ENCODE measurements around the gene TEX10. TPM values are rescaled to one million over a fixed set of nuclear protein-coding genes. Genes with fewer than 3 reads are reported as not detected.

The TEX10 gene
- total and polyA plus RNA-seq, 2 of the 4 experiments (the other 2 are of a cell fraction) = 16.2 to 43.9 TPM

DNA sequence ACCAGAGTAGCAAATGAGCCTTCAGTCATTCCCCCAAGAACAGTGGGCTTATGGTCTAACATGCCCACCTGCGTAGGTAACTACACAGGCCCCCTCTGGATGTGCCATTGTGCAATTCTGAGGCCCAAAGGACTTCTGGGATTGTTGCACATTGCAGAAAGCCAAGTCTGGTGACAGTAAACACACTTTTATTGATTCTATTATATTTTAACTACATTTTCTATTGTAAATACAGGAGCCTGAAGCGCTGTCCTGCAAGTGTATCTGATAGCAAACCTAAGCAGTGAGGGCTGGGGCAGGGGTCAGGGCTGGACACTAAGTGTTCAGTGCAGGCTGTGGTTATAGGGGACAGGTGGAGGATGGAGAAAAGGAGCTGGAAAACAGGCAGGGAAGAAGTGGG, 57.5 kb downstream of the TEX10 start:
- Histone ChIP-seq H4K91ac (ENCODE audit: insufficient read depth, low read depth, low read length) (no peak overlapping the region), H3K23ac (ENCODE audit: low read depth, low read length) (no peak overlapping the region), H4K20me1 (ENCODE audit: insufficient read depth, low read length) (peaks cover 5% of the 10 kb centered on the region), H3K4me3 (ENCODE audit: insufficient read depth, low read depth, low read length) (no peak overlapping the region), H2AK9ac (replicated peaks; ENCODE audit: low read depth, low read length, poor library complexity) (no peak overlapping the region), H3K36me3 (ENCODE audit: control insufficient read depth, insufficient read depth, low read length) (peaks cover 46% of the 10 kb centered on the region), H3K27me3 (ENCODE audit: control insufficient read depth, insufficient read depth, low read length) (no peaks in the 10 kb centered on the region), H3K27ac (ENCODE audit: insufficient read depth, low read length) (no peak overlapping the region), H2BK5ac (ENCODE audit: low read depth, low read length, poor library complexity, severe bottlenecking) (no peak overlapping the region), H2BK120ac (ENCODE audit: low read depth, low read length) (no peak overlapping the region), H2AFZ (replicated peaks; ENCODE audit: low read length, poor library complexity) (no peak overlapping the region), H3K9ac (ENCODE audit: low read depth, low read length) (no peak overlapping the region), H2BK15ac (ENCODE audit: low read depth, low read length) (no peak overlapping the region), H4K8ac (ENCODE audit: low read depth in 2 of 2, low read length in 2 of 2) (no peak overlapping the region), H2BK20ac (ENCODE audit: low read depth, low read length) (no peak overlapping the region), H4K5ac (ENCODE audit: low read depth, low read length) (no peak overlapping the region), H3K9me3 (ENCODE audit: control insufficient read depth, insufficient read depth, low read length) (no peaks in the 10 kb centered on the region), H3K18ac (ENCODE audit: low read depth, low read length) (no peak overlapping the region), H3K14ac (replicated peaks; ENCODE audit: low read depth, low read length) (no peak overlapping the region), H2AK5ac (ENCODE audit: low read depth, low read length) (no peak overlapping the region), H3K4ac (ENCODE audit: low read depth, low read length) (no peak overlapping the region), H3K9me1 (ENCODE audit: insufficient read depth, low read length) (peaks cover 13% of the 10 kb centered on the region; the same call in 1 of the 2 replicates), H3K4me2 (ENCODE audit: low read depth, low read length) (no peak overlapping the region), H3K4me1 (ENCODE audit: control insufficient read depth, insufficient read depth, low read length) (no peaks in the 10 kb centered on the region), H3K56ac (ENCODE audit: extremely low read depth, insufficient read depth, low read length) (no peak overlapping the region), H3K79me1 (ENCODE audit: low read depth in 1 of 2, low read length in 2 of 2) (peaks cover 13 to 30% of the 10 kb centered on the region in 2 experiments)
- no CpG with 5 or more reads among the region's 2 CpGs for WGBS, 2 experiments (ENCODE audit: extremely low coverage in 2 of 2, insufficient read length in 1 of 2)
- in situ Hi-C loops (cut with MboI; ENCODE audit: low sequenced_read_pairs) = no loop called here
- dilution Hi-C loops (cut with HindIII; ENCODE audit: low sequenced_read_pairs, unreplicated experiment) = no loop called here
- ChIA-PET CTCF (interaction anchor here (0.7 kb wide), 1 partner anchor 1030 kb away, joined by 3 read pairs; no protein-coding TSS in a partner anchor), POLR2A (ENCODE audit: unreplicated experiment) (no interaction called here)
- no TSS peak for BruUV-seq (replicated peaks)
- TF ChIP-seq MAZ (IDR thresholded peaks at IDR 0.05; ENCODE audit: borderline replicate concordance, low read depth, low read length) = no peak
- TF ChIP-seq, protein P1, sequence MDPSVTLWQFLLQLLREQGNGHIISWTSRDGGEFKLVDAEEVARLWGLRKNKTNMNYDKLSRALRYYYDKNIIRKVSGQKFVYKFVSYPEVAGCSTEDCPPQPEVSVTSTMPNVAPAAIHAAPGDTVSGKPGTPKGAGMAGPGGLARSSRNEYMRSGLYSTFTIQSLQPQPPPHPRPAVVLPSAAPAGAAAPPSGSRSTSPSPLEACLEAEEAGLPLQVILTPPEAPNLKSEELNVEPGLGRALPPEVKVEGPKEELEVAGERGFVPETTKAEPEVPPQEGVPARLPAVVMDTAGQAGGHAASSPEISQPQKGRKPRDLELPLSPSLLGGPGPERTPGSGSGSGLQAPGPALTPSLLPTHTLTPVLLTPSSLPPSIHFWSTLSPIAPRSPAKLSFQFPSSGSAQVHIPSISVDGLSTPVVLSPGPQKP (IDR thresholded peaks at IDR 0.05; ENCODE audit: borderline replicate concordance, low read depth, low read length) = no peak
- TF ChIP-seq, protein P2, sequence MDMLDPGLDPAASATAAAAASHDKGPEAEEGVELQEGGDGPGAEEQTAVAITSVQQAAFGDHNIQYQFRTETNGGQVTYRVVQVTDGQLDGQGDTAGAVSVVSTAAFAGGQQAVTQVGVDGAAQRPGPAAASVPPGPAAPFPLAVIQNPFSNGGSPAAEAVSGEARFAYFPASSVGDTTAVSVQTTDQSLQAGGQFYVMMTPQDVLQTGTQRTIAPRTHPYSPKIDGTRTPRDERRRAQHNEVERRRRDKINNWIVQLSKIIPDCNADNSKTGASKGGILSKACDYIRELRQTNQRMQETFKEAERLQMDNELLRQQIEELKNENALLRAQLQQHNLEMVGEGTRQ (IDR thresholded peaks at IDR 0.05; ENCODE audit: low read depth, low read length) = no peak
- no peak for TF ChIP-seq RCOR1 (IDR thresholded peaks at IDR 0.05; ENCODE audit: insufficient replicate concordance, low read length)
- TF ChIP-seq RAD21 (IDR thresholded peaks at IDR 0.05; ENCODE audit: low read length) = no peak
- TF ChIP-seq, protein P3, sequence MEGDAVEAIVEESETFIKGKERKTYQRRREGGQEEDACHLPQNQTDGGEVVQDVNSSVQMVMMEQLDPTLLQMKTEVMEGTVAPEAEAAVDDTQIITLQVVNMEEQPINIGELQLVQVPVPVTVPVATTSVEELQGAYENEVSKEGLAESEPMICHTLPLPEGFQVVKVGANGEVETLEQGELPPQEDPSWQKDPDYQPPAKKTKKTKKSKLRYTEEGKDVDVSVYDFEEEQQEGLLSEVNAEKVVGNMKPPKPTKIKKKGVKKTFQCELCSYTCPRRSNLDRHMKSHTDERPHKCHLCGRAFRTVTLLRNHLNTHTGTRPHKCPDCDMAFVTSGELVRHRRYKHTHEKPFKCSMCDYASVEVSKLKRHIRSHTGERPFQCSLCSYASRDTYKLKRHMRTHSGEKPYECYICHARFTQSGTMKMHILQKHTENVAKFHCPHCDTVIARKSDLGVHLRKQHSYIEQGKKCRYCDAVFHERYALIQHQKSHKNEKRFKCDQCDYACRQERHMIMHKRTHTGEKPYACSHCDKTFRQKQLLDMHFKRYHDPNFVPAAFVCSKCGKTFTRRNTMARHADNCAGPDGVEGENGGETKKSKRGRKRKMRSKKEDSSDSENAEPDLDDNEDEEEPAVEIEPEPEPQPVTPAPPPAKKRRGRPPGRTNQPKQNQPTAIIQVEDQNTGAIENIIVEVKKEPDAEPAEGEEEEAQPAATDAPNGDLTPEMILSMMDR (conservative IDR thresholded peaks at IDR 0.05; ENCODE audit: low read depth, low read length) = no peak
- no peak for TF ChIP-seq MXI1 (IDR thresholded peaks at IDR 0.05; ENCODE audit: borderline replicate concordance, low read depth, low read length)
- no peak for TF ChIP-seq BHLHE40 (IDR thresholded peaks at IDR 0.05; ENCODE audit: low read depth, low read length)
- no peak for TF ChIP-seq FOS (IDR thresholded peaks at IDR 0.05; ENCODE audit: low read depth, low read length)
- no peak for TF ChIP-seq CHD1 (IDR thresholded peaks at IDR 0.05; ENCODE audit: low read depth, low read length)
- TF ChIP-seq MAFK (IDR thresholded peaks at IDR 0.05; ENCODE audit: low read depth, low read length) = no peak
- TF ChIP-seq RFX5 (IDR thresholded peaks at IDR 0.05; ENCODE audit: low read depth, low read length) = no peak
- no peak for TF ChIP-seq NFE2L2 (IDR thresholded peaks at IDR 0.05; ENCODE audit: low read depth, low read length)
- no peak for TF ChIP-seq POLR2A (IDR thresholded peaks at IDR 0.05; ENCODE audit: low read depth, low read length)
- no peak for TF ChIP-seq CEBPB (IDR thresholded peaks at IDR 0.05; ENCODE audit: low read depth, low read length)
- TF ChIP-seq SMC3 (IDR thresholded peaks at IDR 0.05; ENCODE audit: low read depth, low read length) = no peak
- DNase-seq = no peak
- no peak for ATAC-seq (ENCODE audit: low read depth)
- intact Hi-C loops (cut with micrococcal nuclease) = loop anchor here (10.0 kb wide), 1 partner anchor 170 kb away; no protein-coding TSS in a partner anchor

All from IMR-90 (cell line).